GM19452 (cell line): ENCODE data around the gene CD96.
"Not testable (repeated sequence)": the region's sequence is repeated elsewhere in the genome, so short reads cannot be mapped to it uniquely, and the experiment has no call there.

Source experiments
- ATAC-seq: cut with Tn5 transposase; IDR thresholded peaks from one replicate; pipeline ENCODE4 v1.9.1; 2021; ENCODE audit not compliant: unreplicated experiment

The CD96 gene

GRCh38 chr3:111548756-111549155 lies 6.8 kb downstream of the CD96 start:
- no peak for ATAC-seq

GRCh38 chr3:111561902-111562301 lies 19.9 kb downstream of the CD96 start:
- not testable (repeated sequence) for ATAC-seq

- ATAC-seq, result no peak
These were observed 24.8 kb downstream of the CD96 start for GRCh38 chr3:111566844-111567243.

GRCh38 chr3:111568355-111568754 lies 26.4 kb downstream of the CD96 start:
- no peak for ATAC-seq

- no peak for ATAC-seq
These were observed 26.9 kb downstream of the CD96 start for GRCh38 chr3:111568911-111569310.

GRCh38 chr3:111570404-111571030 lies 28.5 kb downstream of the CD96 start:
- ATAC-seq, result no peak

GRCh38 chr3:111571282-111571681 lies 29.3 kb downstream of the CD96 start:
- ATAC-seq, result no peak

- no peak for ATAC-seq
These were observed 30.0 kb downstream of the CD96 start for GRCh38 chr3:111571907-111572460.

- ATAC-seq, result no peak
These were observed 35.1 kb downstream of the CD96 start for GRCh38 chr3:111577113-111577512.

- peak; percentile 88 for ATAC-seq
These were observed 36.0 kb downstream of the CD96 start for GRCh38 chr3:111577798-111578685.

- no peak for ATAC-seq
These were observed 36.9 kb downstream of the CD96 start for GRCh38 chr3:111578867-111579266.

- ATAC-seq, result no peak
These were observed 37.5 kb downstream of the CD96 start for GRCh38 chr3:111579495-111579894.

GRCh38 chr3:111581403-111582119 lies 39.6 kb downstream of the CD96 start:
- ATAC-seq, result no peak

GRCh38 chr3:111582120-111582474 lies 40.1 kb downstream of the CD96 start:
- no peak for ATAC-seq

GRCh38 chr3:111584744-111585143 lies 42.7 kb downstream of the CD96 start:
- no peak for ATAC-seq

GRCh38 chr3:111585217-111585616 lies 43.2 kb downstream of the CD96 start:
- ATAC-seq, result no peak

GRCh38 chr3:111588527-111588926 lies 46.5 kb downstream of the CD96 start:
- ATAC-seq, result no peak

- no peak for ATAC-seq
These were observed 47.5 kb downstream of the CD96 start for GRCh38 chr3:111589303-111590142.

- ATAC-seq, result no peak
These were observed 48.1 kb downstream of the CD96 start for GRCh38 chr3:111590143-111590491.

GRCh38 chr3:111591555-111591954 lies 49.6 kb downstream of the CD96 start:
- ATAC-seq, result no peak

GRCh38 chr3:111592143-111592542 lies 50.1 kb downstream of the CD96 start:
- ATAC-seq, result no peak
